ENCODE results near the gene PARG.

DNA sequence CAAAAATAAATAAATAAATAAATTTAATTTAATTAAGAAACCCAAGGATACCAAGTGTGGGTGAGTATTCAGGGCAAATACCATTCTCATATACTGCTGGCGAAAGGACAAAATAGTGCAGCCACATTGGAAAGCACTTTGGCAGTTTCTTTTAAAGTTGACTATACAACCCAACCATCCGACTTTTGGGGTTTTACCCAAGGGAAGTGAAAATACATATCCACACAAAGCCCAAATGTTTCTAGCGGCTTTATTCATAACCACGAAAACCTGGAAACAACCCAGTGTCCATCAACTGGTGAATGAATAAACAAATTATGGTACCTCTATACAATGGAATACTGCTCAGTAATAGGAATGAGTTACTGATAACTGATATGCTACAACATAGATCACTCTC, 143.6 kb downstream of the PARG start:
- TF ChIP-seq CEBPB (IDR thresholded peaks at IDR 0.05) (no peak), RAD21 (IDR thresholded peaks at IDR 0.05; ENCODE audit: low read depth) (no peak), FOXM1 (IDR thresholded peaks at IDR 0.05; ENCODE audit: borderline replicate concordance, low read depth) (no peak), TAF1 (IDR thresholded peaks at IDR 0.05; ENCODE audit: low read depth) (no peak), EP300 (IDR thresholded peaks at IDR 0.05; ENCODE audit: borderline replicate concordance) (no peak), NFIC (IDR thresholded peaks at IDR 0.05) (no peak)
- TF ChIP-seq, protein P1, sequence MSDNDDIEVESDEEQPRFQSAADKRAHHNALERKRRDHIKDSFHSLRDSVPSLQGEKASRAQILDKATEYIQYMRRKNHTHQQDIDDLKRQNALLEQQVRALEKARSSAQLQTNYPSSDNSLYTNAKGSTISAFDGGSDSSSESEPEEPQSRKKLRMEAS (IDR thresholded peaks at IDR 0.05), result no peak
